ENCODE measurements around the gene LUZP2. TPM values are rescaled to one million over a fixed set of nuclear protein-coding genes. Genes with fewer than 3 reads are reported as not detected.

The LUZP2 gene
- total and polyA plus RNA-seq, 2 of the 8 experiments (the other 6 are each of a cell fraction or from before 2014, with no cell fraction given): 0.79 to 1.5 TPM

GRCh38 chr11:24820541-24820940, 323.7 kb downstream of the LUZP2 start:
- no peaks in the 10 kb centered on the region for H3K27me3 ChIP-seq (replicated peaks in 1 of 4; ENCODE audit: control insufficient read depth in 3 of 4, extremely low read depth in 1 of 4, insufficient read depth in 3 of 4, low read length in 3 of 4)
- H3K36me3 ChIP-seq (ENCODE audit: control insufficient read depth in 2 of 4, insufficient read depth in 4 of 4, low read length in 3 of 4): no peaks in the 10 kb centered on the region
- no peak overlapping the region for H3K27ac ChIP-seq (ENCODE audit: low read depth, low read length)
- H4K20me1 ChIP-seq (replicated peaks in 1 of 2; ENCODE audit: control insufficient read depth in 1 of 2, insufficient read depth in 2 of 2, low read length in 2 of 2): no peaks in the 10 kb centered on the region
- DNase-seq (ENCODE audit: low read depth in 1 of 2, low spot score in 2 of 2) (no peak), FAIRE-seq (no peak)
- H2AFZ ChIP-seq (ENCODE audit: low read length): no peak overlapping the region
- H3K79me2 ChIP-seq (ENCODE audit: control insufficient read depth in 1 of 2, insufficient read depth in 2 of 2, low read length in 2 of 2): no peaks in the 10 kb centered on the region
- ChIA-PET CTCF (ENCODE audit: partially characterized antibody) (no interaction called here), POLR2A (ENCODE audit: partially characterized antibody) (no interaction called here)
- no peaks in the 10 kb centered on the region for H3K79me1 ChIP-seq (ENCODE audit: low read depth, low read length)
- H2AK5ac ChIP-seq (ENCODE audit: low read depth, low read length): no peak overlapping the region
- no peak overlapping the region for H3K23ac ChIP-seq (ENCODE audit: insufficient read length)
- H3K4me3 ChIP-seq (ENCODE audit: extremely low read depth in 1 of 4, insufficient read depth in 2 of 4, low read depth in 3 of 4, low read length in 4 of 4): no peak overlapping the region
- H3K4ac ChIP-seq (replicated peaks; ENCODE audit: insufficient read length, low read depth, low read length): no peak overlapping the region
- H3K9me3 ChIP-seq (ENCODE audit: insufficient read depth in 2 of 2, low read depth in 1 of 2, low read length in 1 of 2): no peaks in the 10 kb centered on the region
- no peak overlapping the region for H4K91ac ChIP-seq (replicated peaks; ENCODE audit: insufficient read length, low read length)
- H3K23me2 ChIP-seq (ENCODE audit: low read depth, low read length): no peaks in the 10 kb centered on the region
- no peak overlapping the region for H2BK20ac ChIP-seq (ENCODE audit: low read length)
- H3K18ac ChIP-seq (ENCODE audit: extremely low read depth, low read length): no peak overlapping the region
- no peak overlapping the region for H3K4me2 ChIP-seq (ENCODE audit: insufficient read depth in 1 of 2, low read depth in 2 of 2, low read length in 2 of 2)
- no peak overlapping the region for H2BK5ac ChIP-seq (ENCODE audit: low read depth, low read length)
- no peak overlapping the region for H3K56ac ChIP-seq (replicated peaks; ENCODE audit: insufficient read length, low read depth, low read length)
- TF ChIP-seq SIRT6 (IDR thresholded peaks at IDR 0.05; ENCODE audit: low read length) (no peak), CHD2 (IDR thresholded peaks at IDR 0.05; ENCODE audit: low read length) (no peak), HDAC6 (IDR thresholded peaks at IDR 0.05; ENCODE audit: low read depth, low read length) (no peak), TCF12 (IDR thresholded peaks at IDR 0.05; ENCODE audit: low read depth, low read length) (no peak)
- H3K4me1 ChIP-seq (replicated peaks in 1 of 4; ENCODE audit: control insufficient read depth in 3 of 4, insufficient read depth in 4 of 4, low read length in 3 of 4): no peaks in the 10 kb centered on the region
- H3K14ac ChIP-seq (ENCODE audit: insufficient read length): no peak overlapping the region
- H2BK15ac ChIP-seq (ENCODE audit: low read length): no peak overlapping the region
- no peak overlapping the region for H3K9ac ChIP-seq (replicated peaks in 1 of 4; ENCODE audit: extremely low read depth in 1 of 4, low read depth in 3 of 4, low read length in 3 of 4)
- H4K5ac ChIP-seq (ENCODE audit: insufficient read length, low read depth, low read length): no peak overlapping the region
- 96% methylated on average over 1 of the region's 1 CpG; no CpG with 5 or more reads in 1 of the 2 experiments for WGBS, 2 experiments (ENCODE audit: extremely low coverage in 1 of 2, insufficient coverage in 1 of 2, insufficient read length in 1 of 2, insufficient replicate concordance in 2 of 2, low coverage in 1 of 2, low lambda C conversion rate in 2 of 2, missing lambda C conversion rate in 1 of 2)
- H2BK120ac ChIP-seq (replicated peaks; ENCODE audit: low read depth, low read length): no peak overlapping the region
- no peak overlapping the region for H4K8ac ChIP-seq (ENCODE audit: extremely low read depth, insufficient read depth, low read length)
- no peak overlapping the region for H2BK12ac ChIP-seq (ENCODE audit: low read depth, low read length)

Data from H1 (cell line).